ENCODE results near the gene SYCE1L. TPM values are rescaled to one million over a fixed set of nuclear protein-coding genes. Genes with fewer than 3 reads are reported as not detected.

Gene SYCE1L
- total RNA-seq, 2 donors from 2014 or later, result 0.81 TPM; not detected in 1

DNA sequence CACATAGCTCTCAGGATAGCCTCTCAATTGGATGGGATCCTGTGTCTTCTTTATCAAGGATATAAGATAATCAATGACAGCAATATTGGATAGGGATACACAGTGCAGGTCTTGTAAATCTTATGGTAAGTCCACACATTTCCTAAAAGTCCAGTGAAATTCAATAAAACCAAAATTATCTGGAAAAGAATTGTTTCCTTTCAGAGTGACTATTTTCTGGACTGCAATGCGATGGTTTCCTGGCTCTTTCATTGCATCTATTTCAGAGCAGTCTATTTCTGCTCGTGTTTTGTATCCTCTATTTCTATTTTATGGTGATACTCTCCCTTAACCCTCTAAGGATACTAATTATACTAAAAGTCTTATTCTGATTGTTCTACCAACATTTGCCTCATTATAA, 32.5 kb upstream of the SYCE1L start:
- Histone ChIP-seq H3K27me3 (replicated peaks; ENCODE audit: insufficient read depth) (no peaks in the 10 kb centered on the region), H3K36me3 (no peaks in the 10 kb centered on the region), H3K4me1 (ENCODE audit: control insufficient read depth in 1 of 2, low read depth in 2 of 2) (no peaks in the 10 kb centered on the region), H3K4me3 (no peak overlapping the region), H3K9me3 (no peaks in the 10 kb centered on the region), H3K27ac (no peak overlapping the region)
- no peak for ATAC-seq (ENCODE audit: insufficient number of reproducible peaks, low FRiP score, low read depth)
- DNase-seq (ENCODE audit: low spot score), result no peak
- TF ChIP-seq CTCF (IDR thresholded peaks at IDR 0.05), result no peak

DNA sequence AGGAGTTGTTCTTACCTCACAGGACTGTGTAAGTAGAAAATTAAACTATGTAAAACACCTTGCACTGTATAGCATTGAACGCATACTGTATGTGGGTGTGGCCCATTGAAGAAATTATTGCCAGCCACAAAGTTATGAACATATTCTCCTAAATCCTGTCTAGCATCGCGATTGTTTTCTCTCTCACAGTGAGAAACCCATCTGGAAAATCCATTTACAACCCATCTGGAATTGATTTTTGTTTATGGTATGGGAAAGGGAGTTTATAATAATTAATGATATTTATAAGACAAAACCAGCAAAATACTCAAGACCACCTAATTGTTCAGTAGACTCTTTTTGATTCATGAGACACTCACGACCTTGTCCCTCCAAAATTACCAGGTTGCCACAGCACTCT, 30.3 kb upstream of the SYCE1L start:
- no peaks in the 10 kb centered on the region for H3K36me3 ChIP-seq
- ATAC-seq (ENCODE audit: insufficient number of reproducible peaks, low FRiP score, low read depth) (no peak), DNase-seq (ENCODE audit: low spot score) (no peak)
- no peaks in the 10 kb centered on the region for H3K9me3 ChIP-seq
- no peak for TF ChIP-seq CTCF (IDR thresholded peaks at IDR 0.05)
- H3K27me3 ChIP-seq (replicated peaks; ENCODE audit: insufficient read depth), result no peaks in the 10 kb centered on the region
- H3K4me1 ChIP-seq (ENCODE audit: control insufficient read depth in 1 of 2, low read depth in 2 of 2), result no peaks in the 10 kb centered on the region
- no peak overlapping the region for H3K4me3 ChIP-seq
- H3K27ac ChIP-seq, result no peak overlapping the region

GRCh38 chr16:77169650-77170236, 29.5 kb upstream of the SYCE1L start:
- no peaks in the 10 kb centered on the region for H3K27me3 ChIP-seq (replicated peaks; ENCODE audit: insufficient read depth)
- no peak overlapping the region for H3K4me3 ChIP-seq
- H3K4me1 ChIP-seq (ENCODE audit: control insufficient read depth in 1 of 2, low read depth in 2 of 2), result no peaks in the 10 kb centered on the region
- no peaks in the 10 kb centered on the region for H3K36me3 ChIP-seq
- ATAC-seq (ENCODE audit: insufficient number of reproducible peaks, low FRiP score, low read depth) (no peak), DNase-seq (ENCODE audit: low spot score) (no peak)
- TF ChIP-seq CTCF (IDR thresholded peaks at IDR 0.05), result no peak
- no peaks in the 10 kb centered on the region for H3K9me3 ChIP-seq
- H3K27ac ChIP-seq, result no peak overlapping the region

DNA sequence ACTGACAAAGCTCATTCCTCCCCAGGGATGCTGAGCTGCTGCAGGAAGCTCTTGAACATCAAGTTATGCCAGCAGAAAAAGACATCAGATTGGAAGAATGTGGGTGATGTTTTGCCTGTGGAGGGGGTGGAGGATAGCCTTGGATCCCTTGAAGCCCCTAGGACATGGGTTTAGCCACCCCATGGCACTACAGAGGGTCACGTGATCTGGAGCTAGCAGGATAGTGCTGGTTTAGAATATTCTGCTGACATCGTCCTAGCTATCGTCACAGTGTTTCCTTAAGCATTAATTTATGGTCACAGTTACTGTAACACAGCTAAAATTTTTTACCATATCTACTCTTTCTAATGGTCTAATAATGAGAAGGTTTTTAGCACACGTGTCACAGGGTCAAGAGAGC, 28.4 kb upstream of the SYCE1L start:
- ATAC-seq (ENCODE audit: insufficient number of reproducible peaks, low FRiP score, low read depth) (no peak), DNase-seq (ENCODE audit: low spot score) (no peak)
- no peak for TF ChIP-seq CTCF (IDR thresholded peaks at IDR 0.05)
- H3K9me3 ChIP-seq, result no peaks in the 10 kb centered on the region
- no peaks in the 10 kb centered on the region for H3K4me1 ChIP-seq (ENCODE audit: control insufficient read depth in 1 of 2, low read depth in 2 of 2)
- no peaks in the 10 kb centered on the region for H3K36me3 ChIP-seq
- no peaks in the 10 kb centered on the region for H3K27me3 ChIP-seq (replicated peaks; ENCODE audit: insufficient read depth)
- H3K4me3 ChIP-seq, result no peak overlapping the region
- H3K27ac ChIP-seq, result no peak overlapping the region

- no peaks in the 10 kb centered on the region for H3K9me3 ChIP-seq
- H3K4me3 ChIP-seq, result no peak overlapping the region
- ATAC-seq (ENCODE audit: insufficient number of reproducible peaks, low FRiP score, low read depth) (no peak), DNase-seq (ENCODE audit: low spot score) (no peak)
- peak; percentile 55 for TF ChIP-seq CTCF (IDR thresholded peaks at IDR 0.05)
- H3K4me1 ChIP-seq (ENCODE audit: control insufficient read depth in 1 of 2, low read depth in 2 of 2), result no peaks in the 10 kb centered on the region
- no peak overlapping the region for H3K27ac ChIP-seq
- no peaks in the 10 kb centered on the region for H3K27me3 ChIP-seq (replicated peaks; ENCODE audit: insufficient read depth)
- H3K36me3 ChIP-seq, result no peaks in the 10 kb centered on the region
Observed at GRCh38 chr16:77171745-77172635, 27.2 kb upstream of the SYCE1L start.

Data from thoracic aorta (tissue), 2 donors.